Left lobe of liver (tissue), 2 donors: Measurements from ENCODE around the gene NRARP. TPM values are rescaled to one million over a fixed set of nuclear protein-coding genes. Genes with fewer than 3 reads are reported as not detected.

ENCODE experiments used
- ATAC-seq: fragments of 200-7000 bp; cut with Tn5 transposase; one replicate; pipeline ENCODE4 v1.9.1; 2020; ENCODE audit warnings: mild to moderate bottlenecking, moderate library complexity
- DNase-seq: peaks from one replicate; pipeline ENCODE4 v3.0.0-alpha.2; 2020; ENCODE audit warnings: low spot score
- total RNA-seq: library from RNA; stranded (reverse); gene quantifications from one replicate; pipeline ENCODE4 v1.2.1, GENCODE V29; 2021
- donor health status: DM: no; HTN: no; CAD: no; lungs with moderate emphysema.
- donor health status: DM: no; HTN: yes; CAD: no.

Gene NRARP
- total RNA-seq, 1 donor from 2014 or later = 1.3 TPM

GRCh38 chr9:137300567-137301080, 1.4 kb downstream of the NRARP start:
- ATAC-seq (no peak), DNase-seq (no peak)

GRCh38 chr9:137299938-137300337, 2.1 kb downstream of the NRARP start:
- ATAC-seq = no peak
- no peak for DNase-seq

- no peak for DNase-seq
- ATAC-seq = no peak
These were observed 2.9 kb downstream of the NRARP start for GRCh38 chr9:137299203-137299565.

- DNase-seq (no peak), ATAC-seq (no peak)
These were observed 3.5 kb downstream of the NRARP start for GRCh38 chr9:137298401-137299202.

- no peak for ATAC-seq
- no peak for DNase-seq
These were observed 4.1 kb downstream of the NRARP start for GRCh38 chr9:137297966-137298365.

GRCh38 chr9:137296670-137297664, 5.1 kb downstream of the NRARP start:
- DNase-seq (peak; percentile 75), ATAC-seq (peak; percentile 37)

- no peak for ATAC-seq
- DNase-seq = no peak
These were observed 6.0 kb downstream of the NRARP start for GRCh38 chr9:137295849-137296669.

GRCh38 chr9:137295238-137295811, 6.7 kb downstream of the NRARP start:
- peak; percentile 80 for ATAC-seq
- no peak for DNase-seq

- peak; percentile 45 for ATAC-seq
- DNase-seq = no peak
These were observed 7.3 kb downstream of the NRARP start for GRCh38 chr9:137294681-137295237.

GRCh38 chr9:137294091-137294680, 7.9 kb downstream of the NRARP start:
- no peak for DNase-seq
- peak; percentile 58 for ATAC-seq

- ATAC-seq (peak; percentile 5), DNase-seq (no peak)
These were observed 8.5 kb downstream of the NRARP start for GRCh38 chr9:137293482-137294090.

GRCh38 chr9:137293094-137293481, 9.0 kb downstream of the NRARP start:
- ATAC-seq (no peak), DNase-seq (no peak)

- ATAC-seq (peak; percentile 100), DNase-seq (peak; percentile 69)
These were observed 15.1 kb downstream of the NRARP start for GRCh38 chr9:137286975-137287383.

GRCh38 chr9:137281345-137282116, 20.5 kb downstream of the NRARP start:
- DNase-seq (no peak), ATAC-seq (no peak)

- ATAC-seq = no peak
- no peak for DNase-seq
These were observed 21.4 kb downstream of the NRARP start for GRCh38 chr9:137280474-137281344.

GRCh38 chr9:137279741-137280473, 22.2 kb downstream of the NRARP start:
- ATAC-seq (no peak), DNase-seq (no peak)
